HepG2 (cell line): ENCODE data around the gene PALM. TPM values are rescaled to one million over a fixed set of nuclear protein-coding genes. Genes with fewer than 3 reads are reported as not detected.
A peak's percentile ranks its signal among the peaks of the same experiment; 100 is the strongest.

Experiments
- GLMP ChIP-seq: sonication (generic); formaldehyde crosslinking; IDR thresholded peaks from 2 replicates; pipeline ENCODE4 v1.9.0; 2021; ENCODE audit warnings: missing genetic modification reagents, mild to moderate bottlenecking, borderline replicate concordance
- HNF4A ChIP-seq: sonication (generic); formaldehyde crosslinking; IDR thresholded peaks from 2 replicates; pipeline ENCODE4 v1.4.0; 2020; ENCODE audit warnings: missing genetic modification reagents
- LRRFIP1 ChIP-seq: sonication (generic); formaldehyde crosslinking; conservative IDR thresholded peaks from 2 replicates; pipeline ENCODE4 v1.4.0; 2020; ENCODE audit warnings: missing genetic modification reagents
- RXRA ChIP-seq: sonication (generic); formaldehyde crosslinking; IDR thresholded peaks from 2 replicates; pipeline ENCODE4 v1.5.1; 2020; ENCODE audit warnings: missing genetic modification reagents
- SRSF4 ChIP-seq: fragments of 200-400 bp; formaldehyde crosslinking; IDR thresholded peaks from one replicate; pipeline ENCODE4 v1.6.1; 2018; ENCODE audit warnings: mild to moderate bottlenecking, low read depth, low read length, moderate library complexity; ENCODE audit not compliant: poor library complexity, severe bottlenecking
- TFDP1 ChIP-seq: IDR thresholded peaks from 2 replicates; pipeline ENCODE4 v1.6.1; 2016; ENCODE audit warnings: missing compliant biosample characterization, missing genetic modification reagents, borderline replicate concordance
- WIZ ChIP-seq: sonication (generic); formaldehyde crosslinking; IDR thresholded peaks from 2 replicates; pipeline ENCODE4 v1.5.1; 2020; ENCODE audit warnings: mild to moderate bottlenecking, missing genetic modification reagents
- ZBTB10 ChIP-seq: sonication (generic); formaldehyde crosslinking; IDR thresholded peaks from 2 replicates; pipeline ENCODE4 v1.4.0; 2020; ENCODE audit warnings: missing genetic modification reagents, borderline replicate concordance
- ZFP91 ChIP-seq: sonication (generic); formaldehyde crosslinking; IDR thresholded peaks from 2 replicates; pipeline ENCODE4 v1.9.0; 2022; ENCODE audit warnings: missing genetic modification reagents, mild to moderate bottlenecking, borderline replicate concordance
- ZNF280D ChIP-seq: sonication (generic); formaldehyde crosslinking; IDR thresholded peaks from 2 replicates; pipeline ENCODE4 v1.5.1; 2020; ENCODE audit warnings: mild to moderate bottlenecking, missing genetic modification reagents
- ZNF335 ChIP-seq: sonication (generic); formaldehyde crosslinking; IDR thresholded peaks from 2 replicates; pipeline ENCODE4 v1.4.0; 2020; ENCODE audit warnings: missing genetic modification reagents
- ZNF629 ChIP-seq: sonication (generic); formaldehyde crosslinking; conservative IDR thresholded peaks from 2 replicates; pipeline ENCODE4 v1.5.0; 2020; ENCODE audit warnings: missing genetic modification reagents
- ZNF670 ChIP-seq: sonication (generic); formaldehyde crosslinking; IDR thresholded peaks from 2 replicates; pipeline ENCODE4 v1.8.0; 2022; ENCODE audit warnings: mild to moderate bottlenecking, missing genetic modification reagents, borderline replicate concordance
- ZNF773 ChIP-seq: sonication (generic); formaldehyde crosslinking; IDR thresholded peaks from 2 replicates; pipeline ENCODE4 v1.4.0; 2020; ENCODE audit warnings: missing genetic modification reagents, borderline replicate concordance
- polyA plus RNA-seq, 8 experiments: library from polyadenylated mRNA; depleted of rRNA in 3 of 8; stranded (reverse) in 7 of 8; unstranded in 1 of 8; fragments of >200 nt; fragmentation: Illumina TruSeq in 4 of 8; extraction: Trizol in 4 of 8; gene quantifications; 2 replicates each; pipeline versions ENCODE4 v1.2.1 to v1.2.3, GENCODE V29; 2011 to 2016; ENCODE audit warnings: low read depth in 4 of 8, missing spikeins in 1 of 8, mixed read lengths in 1 of 8; ENCODE audit not compliant: insufficient read depth in 1 of 8
- total RNA-seq, 5 experiments: library from RNA; depleted of rRNA; stranded (reverse); fragments of >200 nt; fragmentation: Illumina TruSeq; extraction: Trizol; gene quantifications; 2 replicates each; pipeline ENCODE4 v1.2.3, GENCODE V29; 2016; ENCODE audit warnings: low read depth in 1 of 5

Gene PALM
- total and polyA plus RNA-seq, 2 of the 13 experiments (the other 11 are each of a cell fraction or from before 2014, with no cell fraction given), result 4.0 to 9.7 TPM

GRCh38 chr19:718991-719512, 10.3 kb downstream of the PALM start (continued):
- TF ChIP-seq ZNF280D (CRISPR knock-in tag), result no peak
- 0 out of 2 replicates have a peak, but pooled peaks have one; percentile 17 for TF ChIP-seq ZNF629 (CRISPR knock-in tag)
- TF ChIP-seq HNF4A (CRISPR knock-in tag), result peak; percentile 53; the same call in 1 of the 2 replicates
- peak; percentile 45; the same call in 1 of the 2 replicates for TF ChIP-seq TFDP1
- TF ChIP-seq RXRA, result peak; percentile 86
- TF ChIP-seq LRRFIP1 (CRISPR knock-in tag), result no peak
- no peak for TF ChIP-seq ZNF670
- peak; percentile 34; the same call in 1 of the 2 replicates for TF ChIP-seq ZFP91 (CRISPR knock-in tag)
- no peak for TF ChIP-seq ZNF335 (CRISPR knock-in tag)
- TF ChIP-seq GLMP, result no peak
- no peak for TF ChIP-seq SRSF4
- TF ChIP-seq ZBTB10 (CRISPR knock-in tag), result peak; percentile 63; the same call in 1 of the 2 replicates
- TF ChIP-seq WIZ (CRISPR knock-in tag), result no peak
- TF ChIP-seq ZNF773 (CRISPR knock-in tag), result peak; percentile 25; the same call in 1 of the 2 replicates
